PFSK-1 (cell line): Measurements from ENCODE around the gene ARL14EPL.

Experiments used
- FOXP2 ChIP-seq: optimal IDR thresholded peaks from 2 replicates; pipeline ENCODE3; 2011; ENCODE audit warnings: borderline replicate concordance, control low read depth, inconsistent platforms; ENCODE audit not compliant: insufficient read depth; ENCODE audit errors: extremely low read length, extremely low read depth
- TAF1 ChIP-seq: IDR thresholded peaks from 2 replicates; pipeline ENCODE4 v1.6.1; 2012; ENCODE audit warnings: low read length, control low read depth, borderline replicate concordance; ENCODE audit not compliant: insufficient read depth

DNA sequence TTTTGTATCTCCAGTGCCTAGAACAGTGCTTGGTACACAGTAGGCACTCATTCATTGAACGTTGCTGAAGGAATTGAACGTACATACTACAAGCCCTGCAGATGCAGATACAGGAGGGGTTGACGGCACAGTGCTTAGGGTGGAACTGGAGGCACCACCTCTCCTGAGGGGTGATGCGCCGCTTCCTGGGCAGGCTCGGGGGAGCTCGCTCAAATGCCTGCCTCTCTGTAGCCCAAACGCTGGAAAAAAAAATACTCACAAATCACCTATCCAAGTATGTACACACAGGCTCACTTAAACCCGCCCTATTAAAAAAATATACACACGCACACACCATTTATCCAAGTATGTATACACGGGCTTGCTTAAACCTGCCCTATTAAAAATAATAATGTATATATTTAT is 52.0 kb downstream of the ARL14EPL start:
- TF ChIP-seq TAF1 (no peak), FOXP2 (no peak)
